Measurements from ENCODE around the gene HOXA13.

HOXA13 gene

DNA sequence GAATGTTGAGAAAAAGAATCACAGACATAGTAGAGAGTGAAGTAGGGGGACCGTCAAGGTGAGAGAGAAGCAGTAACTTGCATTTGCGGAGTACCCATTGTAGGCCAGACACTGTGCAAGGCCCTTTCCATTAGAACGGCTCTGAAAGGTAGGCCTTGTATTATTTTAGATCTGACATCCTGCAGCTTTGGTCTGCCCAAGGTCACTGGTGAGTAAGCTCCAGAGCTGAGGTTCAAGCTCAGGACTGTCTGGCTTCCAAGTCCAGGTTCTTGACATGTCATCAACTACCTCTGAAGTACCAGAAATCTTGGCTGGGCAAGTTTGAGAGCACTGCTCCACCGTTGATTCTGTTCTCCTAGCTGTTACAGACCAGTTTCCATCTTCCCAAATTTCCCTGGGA is 29.6 kb upstream of the HOXA13 start:
- Histone ChIP-seq H3K27ac (ENCODE audit: low read depth, low read length, severe bottlenecking) (no peak overlapping the region), H3K9me3 (ENCODE audit: control insufficient read depth, low read length) (no peaks in the 10 kb centered on the region), H3K4me3 (ENCODE audit: extremely low read depth, insufficient read depth, low read length, poor library complexity, severe bottlenecking) (no peak overlapping the region), H3K36me3 (ENCODE audit: control insufficient read depth, insufficient read depth, low read length) (no peaks in the 10 kb centered on the region), H3K4me1 (ENCODE audit: control insufficient read depth, insufficient read depth, low read length, poor library complexity, severe bottlenecking) (peaks cover 10% of the 10 kb centered on the region)
- 93 to 94% methylated on average over 4 of the region's 4 CpGs for WGBS, 2 experiments (ENCODE audit: insufficient coverage in 2 of 2)

DNA sequence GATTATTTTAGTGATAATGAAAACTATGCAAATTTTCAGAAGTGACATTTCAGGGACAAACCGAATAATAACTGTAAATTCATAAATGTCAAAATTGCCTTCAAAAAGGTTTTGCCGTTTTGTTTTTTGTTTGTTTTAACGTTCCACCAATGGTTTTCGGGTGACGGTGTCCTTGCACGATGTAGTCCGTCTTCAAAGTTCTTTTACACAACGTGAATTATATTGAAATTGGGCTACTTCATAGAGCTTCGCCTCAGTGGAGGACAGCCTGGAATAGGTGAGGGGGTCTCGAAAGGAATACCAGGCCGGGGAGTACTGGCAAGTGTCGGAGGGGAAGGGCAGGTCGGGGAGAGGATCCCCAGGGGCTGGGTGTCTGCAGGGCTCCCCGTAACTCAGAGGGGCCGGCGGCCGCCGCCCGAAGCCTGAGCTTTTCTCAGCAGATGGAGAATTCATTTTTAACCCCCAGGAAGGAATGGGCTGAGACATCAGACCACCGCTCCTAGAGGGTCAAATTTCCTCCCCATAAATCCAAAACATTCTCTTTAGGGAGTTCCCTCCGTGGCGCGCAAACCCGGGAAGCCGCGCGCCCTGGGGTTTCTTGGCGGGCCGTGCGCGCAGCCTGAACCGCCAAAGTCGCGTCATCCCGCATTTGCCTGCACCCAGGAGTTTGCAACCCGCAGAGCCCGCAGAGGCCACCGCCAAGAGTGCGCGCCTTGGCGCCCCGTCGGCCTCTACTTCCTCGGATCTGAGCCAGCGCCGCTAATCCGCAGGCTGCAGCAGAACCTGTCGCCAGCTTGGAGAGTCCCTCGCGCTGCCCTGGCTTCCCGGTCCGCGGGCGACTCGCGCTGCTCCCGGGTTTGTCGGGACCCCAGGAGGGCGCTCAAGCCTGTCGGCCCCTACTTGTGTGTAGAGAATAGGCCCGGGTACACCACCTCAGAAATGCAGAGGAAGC is 25.4 kb upstream of the HOXA13 start:
- Histone ChIP-seq H3K9me3 (ENCODE audit: control insufficient read depth, low read length) (no peaks in the 10 kb centered on the region), H3K36me3 (ENCODE audit: control insufficient read depth, insufficient read depth, low read length) (no peaks in the 10 kb centered on the region), H3K27ac (ENCODE audit: low read depth, low read length, severe bottlenecking) (no peak overlapping the region), H3K4me3 (ENCODE audit: extremely low read depth, insufficient read depth, low read length, poor library complexity, severe bottlenecking) (peak overlapping the region; percentile 20), H3K4me1 (ENCODE audit: control insufficient read depth, insufficient read depth, low read length, poor library complexity, severe bottlenecking) (peaks cover 10% of the 10 kb centered on the region)
- WGBS, 2 experiments (ENCODE audit: insufficient coverage in 2 of 2), result 5% methylated on average over 56 to 60 of the region's 61 CpGs

DNA sequence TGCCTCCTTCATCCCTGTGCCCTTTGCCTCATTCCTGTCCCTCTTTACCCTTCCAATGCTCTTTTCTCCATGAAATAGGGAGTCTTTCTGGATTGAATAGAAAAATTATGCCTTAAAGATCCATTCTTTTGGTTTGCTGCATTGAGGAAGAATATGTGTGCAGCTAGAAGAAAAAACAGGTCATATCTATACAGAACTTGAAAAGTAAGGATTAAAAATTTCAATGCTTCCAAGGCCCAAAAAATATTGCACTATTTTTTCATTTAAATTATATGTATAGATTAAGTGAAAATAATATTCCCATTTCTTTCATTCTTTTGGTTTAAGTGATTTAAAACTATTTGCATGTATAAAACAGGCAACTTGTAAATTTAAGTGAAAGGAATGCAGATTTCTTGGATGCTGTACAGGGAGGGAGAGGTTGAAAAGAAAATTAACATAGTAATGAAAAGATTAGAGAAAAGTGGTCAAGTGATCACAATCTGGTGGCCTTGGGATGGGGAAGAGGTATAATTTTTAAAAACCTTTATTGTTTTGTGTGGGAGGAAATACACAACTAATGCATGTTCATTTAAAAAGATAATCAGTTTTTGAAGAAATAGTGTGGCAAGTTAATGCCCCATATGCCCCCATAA is 24.2 kb upstream of the HOXA13 start:
- Histone ChIP-seq H3K9me3 (ENCODE audit: control insufficient read depth, low read length) (no peaks in the 10 kb centered on the region), H3K4me1 (ENCODE audit: control insufficient read depth, insufficient read depth, low read length, poor library complexity, severe bottlenecking) (peaks cover 10% of the 10 kb centered on the region), H3K27ac (ENCODE audit: low read depth, low read length, severe bottlenecking) (no peak overlapping the region), H3K4me3 (ENCODE audit: extremely low read depth, insufficient read depth, low read length, poor library complexity, severe bottlenecking) (no peak overlapping the region), H3K36me3 (ENCODE audit: control insufficient read depth, insufficient read depth, low read length) (no peaks in the 10 kb centered on the region)

DNA sequence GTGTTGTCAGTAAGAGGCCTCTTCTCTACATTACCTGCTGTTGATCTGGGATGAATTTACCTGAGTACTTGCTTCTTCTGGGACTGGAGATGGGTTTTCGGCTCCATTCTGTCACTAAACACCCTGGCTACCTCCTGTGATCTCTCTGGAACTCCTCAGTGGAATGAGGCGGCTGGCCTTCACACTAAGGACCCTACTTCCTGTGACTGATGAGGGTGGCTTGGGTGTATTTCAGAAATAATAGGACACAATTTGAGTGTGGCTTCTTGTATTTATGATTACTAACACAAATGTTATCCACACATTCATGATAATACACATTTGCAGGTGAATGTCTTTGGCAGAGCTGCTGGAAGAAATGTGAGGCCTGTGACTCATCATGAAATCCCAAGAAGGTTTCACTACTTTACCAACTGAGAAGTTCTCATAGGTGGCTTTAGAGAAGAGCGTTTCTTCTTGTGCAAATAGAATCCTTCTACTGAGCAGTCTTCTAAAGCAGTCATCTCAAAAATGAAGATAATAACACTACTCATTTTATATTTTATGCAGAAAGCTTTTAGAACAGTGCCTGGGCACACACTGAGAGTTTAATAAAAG is 21.4 kb upstream of the HOXA13 start:
- Histone ChIP-seq H3K27ac (ENCODE audit: low read depth, low read length, severe bottlenecking) (no peak overlapping the region), H3K36me3 (ENCODE audit: control insufficient read depth, insufficient read depth, low read length) (no peaks in the 10 kb centered on the region), H3K4me1 (ENCODE audit: control insufficient read depth, insufficient read depth, low read length, poor library complexity, severe bottlenecking) (peaks cover 10% of the 10 kb centered on the region), H3K4me3 (ENCODE audit: extremely low read depth, insufficient read depth, low read length, poor library complexity, severe bottlenecking) (no peak overlapping the region), H3K9me3 (ENCODE audit: control insufficient read depth, low read length) (no peaks in the 10 kb centered on the region)
- WGBS, 2 experiments (ENCODE audit: insufficient coverage in 2 of 2), result 90 to 100% methylated on average over 1 to 2 of the region's 3 CpGs

DNA sequence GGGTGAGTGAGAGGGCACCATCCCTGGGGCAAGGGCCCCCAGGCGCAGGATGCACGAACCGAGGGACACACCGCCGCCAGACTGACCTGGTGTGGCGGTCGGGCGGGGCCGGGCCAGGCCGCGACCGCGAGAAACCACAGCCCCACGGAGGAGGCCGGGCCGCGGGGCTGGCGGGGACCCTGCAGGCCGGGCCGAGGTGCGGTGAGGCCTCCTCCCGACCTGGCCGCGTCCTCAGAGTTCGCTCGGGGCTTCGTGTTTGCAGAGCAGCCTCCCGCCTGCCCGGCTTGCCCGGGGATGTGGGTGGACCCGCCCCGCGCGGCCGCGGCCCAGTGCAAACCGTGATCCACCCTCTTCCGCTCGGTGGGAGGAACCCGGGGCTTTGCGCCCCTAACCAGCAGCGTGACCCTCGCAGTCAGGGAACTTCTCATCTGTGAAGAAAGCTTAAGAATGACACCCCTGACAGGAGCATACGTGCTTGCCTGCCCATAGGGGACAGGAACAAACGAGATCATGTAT is 20.6 kb upstream of the HOXA13 start:
- Histone ChIP-seq H3K36me3 (ENCODE audit: control insufficient read depth, insufficient read depth, low read length) (no peaks in the 10 kb centered on the region), H3K9me3 (ENCODE audit: control insufficient read depth, low read length) (no peaks in the 10 kb centered on the region), H3K4me3 (ENCODE audit: extremely low read depth, insufficient read depth, low read length, poor library complexity, severe bottlenecking) (no peak overlapping the region), H3K4me1 (ENCODE audit: control insufficient read depth, insufficient read depth, low read length, poor library complexity, severe bottlenecking) (peaks cover 7% of the 10 kb centered on the region), H3K27ac (ENCODE audit: low read depth, low read length, severe bottlenecking) (no peak overlapping the region)
- 86 to 90% methylated on average over 40 of the region's 45 CpGs for WGBS, 2 experiments (ENCODE audit: insufficient coverage in 2 of 2)

DNA sequence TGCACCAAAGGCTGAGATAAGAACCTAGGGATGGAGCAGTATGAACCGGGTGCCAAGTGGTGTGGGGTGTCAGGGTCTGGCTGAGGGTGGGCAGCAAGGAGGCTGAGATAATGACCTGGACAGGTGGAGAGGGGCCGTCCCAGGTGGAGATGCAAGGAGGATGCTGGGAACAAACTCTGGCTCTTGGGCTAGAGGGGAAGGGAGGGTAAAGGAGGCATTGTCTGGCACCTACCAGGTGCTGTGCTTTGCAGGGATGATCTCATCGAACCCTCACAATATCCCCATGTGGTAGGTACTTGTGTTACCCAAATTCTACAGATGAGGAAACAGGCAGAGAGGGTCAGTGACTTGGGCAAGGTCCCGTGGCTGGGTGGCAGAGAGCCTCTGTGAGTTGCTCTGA is 19.9 kb upstream of the HOXA13 start:
- no peaks in the 10 kb centered on the region for H3K9me3 ChIP-seq (ENCODE audit: control insufficient read depth, low read length)
- no peaks in the 10 kb centered on the region for H3K36me3 ChIP-seq (ENCODE audit: control insufficient read depth, insufficient read depth, low read length)
- H3K4me1 ChIP-seq (ENCODE audit: control insufficient read depth, insufficient read depth, low read length, poor library complexity, severe bottlenecking), result no peaks in the 10 kb centered on the region
- H3K27ac ChIP-seq (ENCODE audit: low read depth, low read length, severe bottlenecking), result no peak overlapping the region
- 89 to 100% methylated on average over 1 to 4 of the region's 4 CpGs for WGBS, 2 experiments (ENCODE audit: insufficient coverage in 2 of 2)
- H3K4me3 ChIP-seq (ENCODE audit: extremely low read depth, insufficient read depth, low read length, poor library complexity, severe bottlenecking), result no peak overlapping the region

DNA sequence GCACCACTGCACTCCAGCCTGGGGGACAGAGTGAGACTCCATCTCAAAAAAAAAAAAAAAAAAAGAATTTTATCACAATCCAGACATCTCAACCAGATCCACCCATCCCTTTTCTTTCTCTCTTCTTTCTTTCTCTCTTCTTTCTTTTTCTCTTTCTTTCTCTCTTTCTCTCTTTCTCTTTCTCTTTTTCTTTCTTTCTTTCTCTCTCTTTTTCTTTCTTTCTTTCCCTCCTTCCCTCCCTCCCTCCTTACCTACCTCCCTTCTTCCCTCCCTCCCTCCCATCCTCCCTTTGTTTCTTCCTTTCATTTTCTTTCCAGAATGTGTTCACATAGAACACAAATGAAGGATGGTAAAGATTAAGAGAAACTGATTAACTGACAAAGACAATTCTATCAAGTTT is 18.1 kb upstream of the HOXA13 start:
- Histone ChIP-seq H3K36me3 (ENCODE audit: control insufficient read depth, insufficient read depth, low read length) (no peaks in the 10 kb centered on the region), H3K4me1 (ENCODE audit: control insufficient read depth, insufficient read depth, low read length, poor library complexity, severe bottlenecking) (peaks cover 9% of the 10 kb centered on the region), H3K9me3 (ENCODE audit: control insufficient read depth, low read length) (no peaks in the 10 kb centered on the region), H3K27ac (ENCODE audit: low read depth, low read length, severe bottlenecking) (no peak overlapping the region), H3K4me3 (ENCODE audit: extremely low read depth, insufficient read depth, low read length, poor library complexity, severe bottlenecking) (no peak overlapping the region)

DNA sequence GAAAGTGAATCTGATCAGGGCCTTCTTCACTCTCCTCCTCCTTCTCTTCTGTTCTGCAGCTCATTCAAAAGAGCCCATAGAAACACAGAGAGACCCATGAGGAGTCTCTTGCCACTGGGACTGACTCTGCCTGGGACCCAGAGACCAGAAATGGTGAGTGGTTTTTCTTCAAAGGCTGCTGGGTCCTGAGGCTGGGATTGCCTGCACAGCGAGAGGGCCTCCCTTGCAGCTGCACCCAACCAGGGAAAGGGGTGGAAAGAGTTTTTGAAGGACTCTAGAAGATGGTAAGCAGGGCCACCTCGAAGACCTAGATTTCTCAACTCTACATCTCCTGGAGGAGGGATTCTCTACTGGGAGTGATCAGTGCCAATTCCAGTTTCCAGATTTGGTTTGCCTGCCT is 15.5 kb upstream of the HOXA13 start:
- 93% methylated on average over 2 of the region's 2 CpGs; no CpG with 5 or more reads in 1 of the 2 experiments for WGBS, 2 experiments (ENCODE audit: insufficient coverage in 2 of 2)
- H3K4me3 ChIP-seq (ENCODE audit: extremely low read depth, insufficient read depth, low read length, poor library complexity, severe bottlenecking), result no peak overlapping the region
- no peak overlapping the region for H3K27ac ChIP-seq (ENCODE audit: low read depth, low read length, severe bottlenecking)
- H3K9me3 ChIP-seq (ENCODE audit: control insufficient read depth, low read length), result no peaks in the 10 kb centered on the region
- peaks cover 9% of the 10 kb centered on the region for H3K4me1 ChIP-seq (ENCODE audit: control insufficient read depth, insufficient read depth, low read length, poor library complexity, severe bottlenecking)
- no peaks in the 10 kb centered on the region for H3K36me3 ChIP-seq (ENCODE audit: control insufficient read depth, insufficient read depth, low read length)

DNA sequence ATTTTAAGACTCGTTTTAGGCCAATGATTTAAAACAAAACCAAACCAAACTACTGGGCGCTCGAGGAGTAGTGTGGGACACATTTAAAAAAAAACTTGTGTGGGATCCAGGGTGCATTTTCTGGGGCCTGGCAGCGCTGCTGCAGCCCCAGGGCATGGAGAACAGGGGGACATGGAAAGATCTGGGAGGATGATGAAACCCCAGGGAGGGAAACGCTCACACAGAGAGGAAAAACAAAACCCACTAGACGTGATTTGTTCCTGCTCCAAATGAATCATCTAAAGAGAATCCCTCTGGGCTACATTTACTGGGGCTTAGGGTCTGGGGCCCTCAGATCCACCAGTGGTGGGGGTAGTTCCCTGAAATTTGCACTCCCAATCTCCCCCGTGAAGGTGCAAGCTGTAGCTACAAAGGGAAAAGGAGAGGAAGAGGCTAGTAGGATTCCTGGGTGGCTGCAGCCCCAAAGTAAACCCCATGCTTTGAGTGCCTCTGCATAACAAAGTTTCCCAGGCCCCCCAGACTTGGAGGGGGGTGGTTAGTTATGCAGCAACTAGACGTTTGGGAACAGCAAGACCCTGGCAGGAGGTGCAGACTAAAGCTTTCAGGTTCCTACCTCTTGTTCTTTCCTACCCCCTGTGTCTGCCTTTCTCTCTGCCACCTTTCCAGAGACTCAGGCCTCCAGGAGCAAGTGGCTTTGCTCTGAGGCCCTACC is 14.5 kb upstream of the HOXA13 start:
- Histone ChIP-seq H3K27ac (ENCODE audit: low read depth, low read length, severe bottlenecking) (no peak overlapping the region), H3K9me3 (ENCODE audit: control insufficient read depth, low read length) (no peaks in the 10 kb centered on the region), H3K4me1 (ENCODE audit: control insufficient read depth, insufficient read depth, low read length, poor library complexity, severe bottlenecking) (peaks cover 9% of the 10 kb centered on the region), H3K36me3 (ENCODE audit: control insufficient read depth, insufficient read depth, low read length) (no peaks in the 10 kb centered on the region), H3K4me3 (ENCODE audit: extremely low read depth, insufficient read depth, low read length, poor library complexity, severe bottlenecking) (no peak overlapping the region)
- 30 to 43% methylated on average over 1 to 2 of the region's 8 CpGs for WGBS, 2 experiments (ENCODE audit: insufficient coverage in 2 of 2)

DNA sequence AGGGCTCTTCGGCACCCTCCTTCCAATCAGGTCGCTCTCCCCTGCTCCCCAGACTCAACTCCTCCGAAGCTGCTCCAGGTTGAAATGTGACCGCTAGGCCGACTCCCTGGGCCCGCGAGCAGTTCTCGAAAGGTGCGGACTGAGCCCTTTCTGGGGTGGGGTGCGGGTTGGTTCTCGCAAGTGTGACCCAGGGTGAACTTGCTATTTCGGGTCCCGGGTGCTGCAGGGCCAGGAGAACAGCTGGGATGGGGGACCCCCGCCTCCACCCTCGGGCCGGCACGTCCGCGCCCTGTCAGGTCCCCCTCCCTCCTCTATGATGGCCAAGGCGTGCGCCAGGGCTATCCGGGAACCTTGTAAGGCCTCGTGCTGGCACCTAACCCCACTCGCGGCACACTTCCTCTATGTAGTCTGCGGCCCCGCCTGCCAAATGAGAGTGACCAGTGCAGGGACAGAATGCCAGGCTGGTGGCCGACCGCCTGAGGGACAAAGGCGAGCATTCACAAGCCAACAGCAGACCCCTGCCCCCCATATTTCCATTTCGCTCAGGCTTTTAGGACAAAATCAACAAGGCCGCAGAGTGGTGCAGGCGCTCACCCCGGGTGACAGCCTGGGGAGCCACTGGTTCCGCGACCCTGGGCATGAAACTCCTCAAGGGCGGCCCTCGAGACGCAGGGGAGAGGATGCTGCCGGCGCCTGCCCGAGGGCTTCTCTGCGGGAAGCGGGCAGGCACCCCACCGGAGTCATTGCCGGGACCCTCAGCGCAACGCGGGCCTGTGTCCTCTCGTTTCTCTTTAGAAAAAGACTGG is 13.7 kb upstream of the HOXA13 start:
- no peaks in the 10 kb centered on the region for H3K36me3 ChIP-seq (ENCODE audit: control insufficient read depth, insufficient read depth, low read length)
- H3K4me1 ChIP-seq (ENCODE audit: control insufficient read depth, insufficient read depth, low read length, poor library complexity, severe bottlenecking), result peaks cover 9% of the 10 kb centered on the region
- H3K4me3 ChIP-seq (ENCODE audit: extremely low read depth, insufficient read depth, low read length, poor library complexity, severe bottlenecking), result no peak overlapping the region
- no peaks in the 10 kb centered on the region for H3K9me3 ChIP-seq (ENCODE audit: control insufficient read depth, low read length)
- 37 to 49% methylated on average over 42 to 44 of the region's 50 CpGs for WGBS, 2 experiments (ENCODE audit: insufficient coverage in 2 of 2)
- no peak overlapping the region for H3K27ac ChIP-seq (ENCODE audit: low read depth, low read length, severe bottlenecking)
